Measurements from ENCODE around the gene PTS. TPM values are rescaled to one million over a fixed set of nuclear protein-coding genes. Genes with fewer than 3 reads are reported as not detected.

PTS gene
- total and polyA plus RNA-seq, 8 donors, result 11.3 to 87.8 (median 55.3) TPM

- no peaks in the 10 kb centered on the region for H3K36me3 ChIP-seq
- no peak for TF ChIP-seq POLR2AphosphoS5 (IDR thresholded peaks at IDR 0.05)
- TF ChIP-seq CTCF (IDR thresholded peaks at IDR 0.05), result no peak
- TF ChIP-seq POLR2A (IDR thresholded peaks at IDR 0.05), result no peak
- TF ChIP-seq EP300 (IDR thresholded peaks at IDR 0.05), result no peak
- H3K4me3 ChIP-seq, result no peak overlapping the region
- WGBS, 5 donors, result 7 to 36% (median 23%) methylated on average over 3 of the region's 3 CpGs
- no peaks in the 10 kb centered on the region for H3K27me3 ChIP-seq
- peak overlapping the region in 4 of 5 donors; percentile 31 to 64 (median 54) for H3K27ac ChIP-seq
- DNase-seq, result peak in 1 of 2 donors; percentile 36
- intact Hi-C loops (cut with DNase I; ENCODE audit: low total_unique reads), result loop anchor here (5.0 kb wide), 1 partner anchor 56 kb away; no protein-coding TSS in a partner anchor
- H3K9me3 ChIP-seq, result no peaks in the 10 kb centered on the region
- peaks cover 0 to 35% (median 23%) of the 10 kb centered on the region in 4 donors for H3K4me1 ChIP-seq
Observed at GRCh38 chr11:112221274-112221835, 4.9 kb upstream of the PTS start.

GRCh38 chr11:112222303-112222702 lies 3.9 kb upstream of the PTS start:
- Histone ChIP-seq H3K36me3 (no peaks in the 10 kb centered on the region), H3K4me1 (peaks cover 3 to 41% (median 27%) of the 10 kb centered on the region in 4 donors), H3K27ac (peak overlapping the region in 1 of 5 donors; percentile 53), H3K9me3 (no peaks in the 10 kb centered on the region), H3K4me3 (no peak overlapping the region), H3K27me3 (no peaks in the 10 kb centered on the region)
- WGBS, 5 donors, result 60 to 86% (median 80%) methylated on average over 4 of the region's 4 CpGs
- no peak for DNase-seq
- intact Hi-C loops (cut with DNase I; ENCODE audit: low total_unique reads), result loop anchor here (5.0 kb wide), 1 partner anchor 55 kb away; no protein-coding TSS in a partner anchor
- TF ChIP-seq EP300 (IDR thresholded peaks at IDR 0.05), result no peak
- no peak for TF ChIP-seq CTCF (IDR thresholded peaks at IDR 0.05)

- no peaks in the 10 kb centered on the region for H3K27me3 ChIP-seq
- H3K27ac ChIP-seq, result peak overlapping the region in 1 of 5 donors; percentile 8
- intact Hi-C loops (cut with DNase I; ENCODE audit: low total_unique reads), result loop anchor here (5.0 kb wide), 1 partner anchor 54 kb away; no protein-coding TSS in a partner anchor
- peaks cover 12 to 49% (median 33%) of the 10 kb centered on the region in 4 donors for H3K4me1 ChIP-seq
- WGBS, 5 donors, result 20 to 44% (median 41%) methylated on average over 1 of the region's 1 CpG
- no peak overlapping the region for H3K4me3 ChIP-seq
- no peaks in the 10 kb centered on the region for H3K36me3 ChIP-seq
- H3K9me3 ChIP-seq, result no peaks in the 10 kb centered on the region
- no peak for TF ChIP-seq EP300 (IDR thresholded peaks at IDR 0.05)
- TF ChIP-seq CTCF (IDR thresholded peaks at IDR 0.05), result no peak
- no peak for TF ChIP-seq POLR2AphosphoS5 (IDR thresholded peaks at IDR 0.05)
- no peak for TF ChIP-seq POLR2A (IDR thresholded peaks at IDR 0.05)
- no peak for DNase-seq
Observed at GRCh38 chr11:112223121-112223520, 3.1 kb upstream of the PTS start.

GRCh38 chr11:112223754-112224532 lies 2.3 kb upstream of the PTS start:
- intact Hi-C loops (cut with DNase I; ENCODE audit: low total_unique reads), result loop anchor here (5.0 kb wide), 1 partner anchor 53 kb away; no protein-coding TSS in a partner anchor
- Histone ChIP-seq H3K27ac (no peak overlapping the region), H3K27me3 (no peaks in the 10 kb centered on the region), H3K9me3 (no peaks in the 10 kb centered on the region), H3K36me3 (peaks cover 0 to 4% (median 0%) of the 10 kb centered on the region in 4 donors), H3K4me3 (no peak overlapping the region), H3K4me1 (peaks cover 14 to 57% (median 38%) of the 10 kb centered on the region in 4 donors)
- no peak for DNase-seq
- WGBS, 5 donors, result 79 to 89% (median 82%) methylated on average over 5 of the region's 5 CpGs
- TF ChIP-seq CTCF (IDR thresholded peaks at IDR 0.05), result no peak
- no peak for TF ChIP-seq EP300 (IDR thresholded peaks at IDR 0.05)
- TF ChIP-seq POLR2AphosphoS5 (IDR thresholded peaks at IDR 0.05), result no peak
- no peak for TF ChIP-seq POLR2A (IDR thresholded peaks at IDR 0.05)

All from stomach (tissue), 9 donors.